HCT116 (cell line): ENCODE data around the gene SAE1. TPM values are rescaled to one million over a fixed set of nuclear protein-coding genes. Genes with fewer than 3 reads are reported as not detected.

Experiments used
- ATAC-seq: fragments of 200-7000 bp; cut with Tn5 transposase; 2 replicates; pipeline ENCODE4 v1.9.1; 2020; ENCODE audit warnings: mild to moderate bottlenecking, moderate library complexity
- BruUV-seq: library from RNA; stranded (reverse); fragments of 400-500 nt; replicated peaks from 2 replicates; lab custom pipeline; 2021; lab: Mats Ljungman, UMichigan
- CTCF ChIA-PET: fragments of 300-600 bp; sonication (Branson Sonifier 250); formaldehyde crosslinking; loops from one replicate; lab custom pipeline; 2021; ENCODE audit warnings: antibody characterized with exemption; lab: Charles Lee
- POLR2A ChIA-PET: fragments of 300-600, 350-600 bp; sonication (Branson Sonifier 250); formaldehyde crosslinking; loops from one replicate; lab custom pipeline; 2021; ENCODE audit warnings: antibody characterized with exemption; lab: Charles Lee
- RAD21 ChIA-PET, 2 experiments: fragments of 300-600 bp; sonication (Branson Sonifier 250); formaldehyde crosslinking; loops; one replicate each; lab custom pipeline; 2023; ENCODE audit warnings: low total read pairs in 2 of 2; ENCODE audit not compliant: uncharacterized antibody in 2 of 2, unreplicated experiment in 2 of 2, low non-redundant PET in 1 of 2; lab: Charles Lee
- DNase-seq: peaks from one replicate; pipeline ENCODE4 v3.0.0-alpha.2; 2010; ENCODE audit warnings: low read depth, low spot score
- H2AFZ ChIP-seq: fragments of 200-600 bp; shearing (Covaris generic), sonication (generic); 2 replicates; pipeline ENCODE4 v1.6.1; 2017; ENCODE audit warnings: low read depth, mixed run types, mixed read lengths, antibody characterized with exemption, low read length; ENCODE audit not compliant: poor library complexity, severe bottlenecking
- H3K27ac ChIP-seq: 2 replicates; pipeline ENCODE4 v1.5.1; 2012; ENCODE audit warnings: low read depth, low read length
- H3K27me3 ChIP-seq: fragments of 200-600 bp; sonication (generic); 2 replicates; pipeline ENCODE4 v1.6.1; 2016; ENCODE audit warnings: mixed run types, low read length, mixed read lengths; ENCODE audit not compliant: insufficient read depth
- H3K36me3 ChIP-seq, 2 experiments: fragments of 200-500 bp in 1 of 2; fragments of 200-600 bp in 1 of 2; sonication (Bioruptor generic) in 1 of 2; sonication (generic) in 1 of 2; 2 replicates each; pipeline versions ENCODE4 v1.5.1 to v1.6.1; 2014 to 2016; ENCODE audit warnings: low read length in 2 of 2, inconsistent platforms in 1 of 2, mixed read lengths in 1 of 2, mixed run types in 1 of 2; ENCODE audit not compliant: insufficient read depth in 2 of 2, control insufficient read depth in 1 of 2
- H3K4me1 ChIP-seq, 2 experiments: fragments of 200-600 bp in 1 of 2; sonication (generic) in 1 of 2; 2 replicates each; pipeline versions ENCODE4 v1.5.1 to v1.6.1; 2012 to 2017; ENCODE audit warnings: low read length in 2 of 2, inconsistent platforms in 1 of 2, mild to moderate bottlenecking in 1 of 2, mixed read lengths in 1 of 2, mixed run types in 1 of 2, moderate library complexity in 1 of 2; ENCODE audit not compliant: insufficient read depth in 2 of 2, control insufficient read depth in 1 of 2
- H3K4me2 ChIP-seq: fragments of 200-600 bp; sonication (generic); 2 replicates; pipeline ENCODE4 v1.6.1; 2017; ENCODE audit warnings: mixed run types, low read length, mixed read lengths
- H3K4me3 ChIP-seq, 2 experiments: fragments of 200-600 bp in 1 of 2; sonication (generic) in 1 of 2; replicated peaks in 1 of 2; 2 replicates each; pipeline ENCODE4 v1.5.1; 2011 to 2016; ENCODE audit warnings: low read length in 2 of 2, control low read depth in 1 of 2, low read depth in 1 of 2, mild to moderate bottlenecking in 1 of 2, mixed read lengths in 1 of 2, mixed run types in 1 of 2
- H3K79me2 ChIP-seq: fragments of 200-600 bp; sonication (generic); 2 replicates; pipeline ENCODE4 v1.6.1; 2017; ENCODE audit warnings: mild to moderate bottlenecking, mixed run types, low read length, moderate library complexity, mixed read lengths; ENCODE audit not compliant: insufficient read depth
- H3K9ac ChIP-seq: fragments of 200-600 bp; sonication (generic); 2 replicates; pipeline ENCODE4 v1.6.1; 2016; ENCODE audit warnings: low read length, mixed read lengths
- H3K9me2 ChIP-seq: fragments of 200-600 bp; sonication (generic), shearing (Covaris generic); 2 replicates; pipeline ENCODE4 v1.6.1; 2017; ENCODE audit warnings: mixed run types, mild to moderate bottlenecking, moderate library complexity; ENCODE audit not compliant: insufficient read depth
- H3K9me3 ChIP-seq, 2 experiments: fragments of 200-500 bp in 1 of 2; fragments of 200-600 bp in 1 of 2; sonication (Bioruptor generic) in 1 of 2; sonication (generic) in 1 of 2; 2 replicates each; pipeline ENCODE4 v1.6.1; 2014 to 2017; ENCODE audit warnings: low read length in 2 of 2, mixed read lengths in 2 of 2, inconsistent platforms in 1 of 2, low read depth in 1 of 2, mild to moderate bottlenecking in 1 of 2, mixed run types in 1 of 2, moderate library complexity in 1 of 2; ENCODE audit not compliant: control insufficient read depth in 1 of 2, insufficient read depth in 1 of 2
- H4K20me1 ChIP-seq: fragments of 200-600 bp; sonication (generic), shearing (Covaris generic); 2 replicates; pipeline ENCODE4 v1.6.1; 2017; ENCODE audit warnings: mixed run types, mild to moderate bottlenecking, moderate library complexity; ENCODE audit not compliant: insufficient read depth
- EGR1 ChIP-seq: IDR thresholded peaks from 2 replicates; pipeline ENCODE4 v1.6.1; 2012; ENCODE audit warnings: low read depth
- EZH2phosphoT487 ChIP-seq: fragments of 200-600 bp; IDR thresholded peaks from 2 replicates; pipeline ENCODE4 v1.6.1; 2018; ENCODE audit warnings: antibody characterized with exemption, borderline replicate concordance
- FOSL1 ChIP-seq: IDR thresholded peaks from 2 replicates; pipeline ENCODE4 v1.6.1; 2012; ENCODE audit warnings: low read depth
- POLR2A ChIP-seq: IDR thresholded peaks from 2 replicates; pipeline ENCODE4 v1.7.0; 2011; ENCODE audit warnings: borderline replicate concordance; ENCODE audit not compliant: insufficient read depth, insufficient read length; ENCODE audit errors: extremely low read depth
- POLR2AphosphoS5 ChIP-seq: IDR thresholded peaks from 2 replicates; pipeline ENCODE4 v1.6.1; 2011; ENCODE audit warnings: mild to moderate bottlenecking, low read depth, low read length, moderate library complexity
- RAD21 ChIP-seq: IDR thresholded peaks from 2 replicates; pipeline ENCODE4 v1.6.1; 2012; ENCODE audit warnings: low read depth, mild to moderate bottlenecking
- SIN3A ChIP-seq: IDR thresholded peaks from 2 replicates; pipeline ENCODE4 v1.6.1; 2012; ENCODE audit warnings: low read depth
- SP1 ChIP-seq: IDR thresholded peaks from 2 replicates; pipeline ENCODE4 v1.6.1; 2012; ENCODE audit warnings: low read depth
- TCF7L2 ChIP-seq: IDR thresholded peaks from 2 replicates; pipeline ENCODE4 v1.7.0; 2011; ENCODE audit warnings: borderline replicate concordance, inconsistent platforms; ENCODE audit not compliant: insufficient read depth, insufficient read length; ENCODE audit errors: extremely low read depth
- ZFX ChIP-seq: fragments of 450-650 bp; IDR thresholded peaks from 2 replicates; pipeline ENCODE4 v1.6.1; 2017
- ZNF274 ChIP-seq: fragments of 200-500 bp; sonication (Bioruptor generic); IDR thresholded peaks from 2 replicates; pipeline ENCODE4 v1.6.1; 2014; ENCODE audit warnings: mild to moderate bottlenecking, low read depth, low read length, inconsistent platforms
- intact Hi-C: fragments of 100-400 bp; cut with micrococcal nuclease; formaldehyde crosslinking; loops from 2 replicates; pipeline ENCODE4 v1.10.0; 2022
- total RNA-seq: library from RNA; stranded (reverse); gene quantifications from one replicate; pipeline ENCODE4 v1.2.1, GENCODE V29; 2021; ENCODE audit not compliant: unreplicated experiment
- TF ChIP-seq, protein P1 (sequence below): IDR thresholded peaks from 2 replicates; pipeline ENCODE4 v1.6.1; 2012
- TF ChIP-seq, protein P2 (sequence below): IDR thresholded peaks from 2 replicates; pipeline ENCODE4 v1.6.1; 2012
- TF ChIP-seq, protein P3 (sequence below), 3 experiments: fragments of 200-600 bp in 1 of 3; sonication (generic) in 1 of 3; IDR thresholded peaks in 2 of 3; conservative IDR thresholded peaks in 1 of 3; 2 replicates each; pipeline ENCODE4 v1.5.1; 2012 to 2017; ENCODE audit warnings: low read depth in 2 of 3, low read length in 2 of 3, antibody characterized with exemption in 1 of 3, borderline replicate concordance in 1 of 3, control low read depth in 1 of 3, mild to moderate bottlenecking in 1 of 3, mixed read lengths in 1 of 3, mixed run types in 1 of 3, moderate library complexity in 1 of 3; ENCODE audit not compliant: insufficient read depth in 1 of 3
- TF ChIP-seq, protein P4 (sequence below): IDR thresholded peaks from 2 replicates; pipeline ENCODE4 v1.6.1; 2012; ENCODE audit warnings: low read depth

Gene SAE1
- total RNA-seq, 1 experiment from 2014 or later = 213 TPM

DNA sequence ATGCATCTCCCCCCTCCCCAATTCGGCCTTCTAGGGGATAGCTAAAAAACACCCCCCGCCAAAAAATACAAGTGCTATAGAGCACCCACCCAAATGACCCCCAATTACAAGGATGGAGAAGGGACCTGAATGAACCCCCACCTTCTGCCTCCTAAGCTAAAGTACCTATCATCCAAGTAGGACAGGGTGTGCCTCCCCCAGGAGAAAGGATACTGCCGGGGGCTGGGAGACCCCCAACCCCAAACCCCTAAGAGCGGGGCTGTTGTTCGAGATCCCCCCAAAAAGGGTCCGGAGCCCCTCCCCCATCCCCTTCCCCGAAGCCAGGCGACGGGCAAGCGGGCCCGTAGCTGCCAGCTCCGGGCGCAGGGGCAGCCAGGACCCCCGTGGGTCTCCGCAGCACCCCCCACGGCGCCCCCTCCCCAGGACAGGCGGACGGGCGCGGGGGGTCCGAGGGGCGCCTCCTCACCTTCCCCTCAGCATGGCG lies 18.9 kb upstream of the SAE1 start:
- H3K4me3 ChIP-seq = peak overlapping the region; percentile 87 to 94
- TF ChIP-seq ZNF274 (no peak), POLR2A (no peak), SIN3A (no peak), FOSL1 (no peak), ZFX (no peak), POLR2AphosphoS5 (no peak), EZH2phosphoT487 (no peak), EGR1 (no peak), RAD21 (no peak), SP1 (no peak), TCF7L2 (no peak)
- TF ChIP-seq, protein P1, sequence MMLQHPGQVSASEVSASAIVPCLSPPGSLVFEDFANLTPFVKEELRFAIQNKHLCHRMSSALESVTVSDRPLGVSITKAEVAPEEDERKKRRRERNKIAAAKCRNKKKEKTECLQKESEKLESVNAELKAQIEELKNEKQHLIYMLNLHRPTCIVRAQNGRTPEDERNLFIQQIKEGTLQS = no peak
- TF ChIP-seq, protein P2, sequence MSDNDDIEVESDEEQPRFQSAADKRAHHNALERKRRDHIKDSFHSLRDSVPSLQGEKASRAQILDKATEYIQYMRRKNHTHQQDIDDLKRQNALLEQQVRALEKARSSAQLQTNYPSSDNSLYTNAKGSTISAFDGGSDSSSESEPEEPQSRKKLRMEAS = no peak
- TF ChIP-seq, protein P3, sequence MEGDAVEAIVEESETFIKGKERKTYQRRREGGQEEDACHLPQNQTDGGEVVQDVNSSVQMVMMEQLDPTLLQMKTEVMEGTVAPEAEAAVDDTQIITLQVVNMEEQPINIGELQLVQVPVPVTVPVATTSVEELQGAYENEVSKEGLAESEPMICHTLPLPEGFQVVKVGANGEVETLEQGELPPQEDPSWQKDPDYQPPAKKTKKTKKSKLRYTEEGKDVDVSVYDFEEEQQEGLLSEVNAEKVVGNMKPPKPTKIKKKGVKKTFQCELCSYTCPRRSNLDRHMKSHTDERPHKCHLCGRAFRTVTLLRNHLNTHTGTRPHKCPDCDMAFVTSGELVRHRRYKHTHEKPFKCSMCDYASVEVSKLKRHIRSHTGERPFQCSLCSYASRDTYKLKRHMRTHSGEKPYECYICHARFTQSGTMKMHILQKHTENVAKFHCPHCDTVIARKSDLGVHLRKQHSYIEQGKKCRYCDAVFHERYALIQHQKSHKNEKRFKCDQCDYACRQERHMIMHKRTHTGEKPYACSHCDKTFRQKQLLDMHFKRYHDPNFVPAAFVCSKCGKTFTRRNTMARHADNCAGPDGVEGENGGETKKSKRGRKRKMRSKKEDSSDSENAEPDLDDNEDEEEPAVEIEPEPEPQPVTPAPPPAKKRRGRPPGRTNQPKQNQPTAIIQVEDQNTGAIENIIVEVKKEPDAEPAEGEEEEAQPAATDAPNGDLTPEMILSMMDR (IDR thresholded peaks at IDR 0.05 in 2 of 3, conservative IDR thresholded peaks at IDR 0.05 in 1 of 3; ENCODE audit: borderline replicate concordance in 1 of 3, insufficient read depth in 1 of 3, low read depth in 2 of 3, low read length in 2 of 3) = no peak
- TF ChIP-seq, protein P4, sequence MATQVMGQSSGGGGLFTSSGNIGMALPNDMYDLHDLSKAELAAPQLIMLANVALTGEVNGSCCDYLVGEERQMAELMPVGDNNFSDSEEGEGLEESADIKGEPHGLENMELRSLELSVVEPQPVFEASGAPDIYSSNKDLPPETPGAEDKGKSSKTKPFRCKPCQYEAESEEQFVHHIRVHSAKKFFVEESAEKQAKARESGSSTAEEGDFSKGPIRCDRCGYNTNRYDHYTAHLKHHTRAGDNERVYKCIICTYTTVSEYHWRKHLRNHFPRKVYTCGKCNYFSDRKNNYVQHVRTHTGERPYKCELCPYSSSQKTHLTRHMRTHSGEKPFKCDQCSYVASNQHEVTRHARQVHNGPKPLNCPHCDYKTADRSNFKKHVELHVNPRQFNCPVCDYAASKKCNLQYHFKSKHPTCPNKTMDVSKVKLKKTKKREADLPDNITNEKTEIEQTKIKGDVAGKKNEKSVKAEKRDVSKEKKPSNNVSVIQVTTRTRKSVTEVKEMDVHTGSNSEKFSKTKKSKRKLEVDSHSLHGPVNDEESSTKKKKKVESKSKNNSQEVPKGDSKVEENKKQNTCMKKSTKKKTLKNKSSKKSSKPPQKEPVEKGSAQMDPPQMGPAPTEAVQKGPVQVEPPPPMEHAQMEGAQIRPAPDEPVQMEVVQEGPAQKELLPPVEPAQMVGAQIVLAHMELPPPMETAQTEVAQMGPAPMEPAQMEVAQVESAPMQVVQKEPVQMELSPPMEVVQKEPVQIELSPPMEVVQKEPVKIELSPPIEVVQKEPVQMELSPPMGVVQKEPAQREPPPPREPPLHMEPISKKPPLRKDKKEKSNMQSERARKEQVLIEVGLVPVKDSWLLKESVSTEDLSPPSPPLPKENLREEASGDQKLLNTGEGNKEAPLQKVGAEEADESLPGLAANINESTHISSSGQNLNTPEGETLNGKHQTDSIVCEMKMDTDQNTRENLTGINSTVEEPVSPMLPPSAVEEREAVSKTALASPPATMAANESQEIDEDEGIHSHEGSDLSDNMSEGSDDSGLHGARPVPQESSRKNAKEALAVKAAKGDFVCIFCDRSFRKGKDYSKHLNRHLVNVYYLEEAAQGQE = no peak
- TF ChIP-seq, all 23 proteins: peak for 0
- Histone ChIP-seq H3K9me2 (no peaks in the 10 kb centered on the region), H4K20me1 (no peaks in the 10 kb centered on the region), H3K27me3 (no peaks in the 10 kb centered on the region), H3K9ac (peak overlapping the region; percentile 100), H3K4me2 (peak overlapping the region; percentile 81), H2AFZ (no peak overlapping the region), H3K36me3 (peaks cover 2 to 12% of the 10 kb centered on the region in 2 experiments; a peak in 1 of 4 replicates), H3K9me3 (no peaks in the 10 kb centered on the region), H3K4me1 (peaks cover 15 to 47% of the 10 kb centered on the region in 2 experiments), H3K79me2 (peaks cover 34% of the 10 kb centered on the region), H3K27ac (peak overlapping the region; percentile 100)
- ChIA-PET CTCF (no interaction called here), POLR2A (interaction anchor here (2.2 kb wide), 1 partner anchor 31 kb away, joined by 13 read pairs; no protein-coding TSS in a partner anchor), RAD21 (interaction anchor here in 1 of 2 experiments (0.6 kb wide), 1 partner anchor 126 kb away, joined by 3 read pairs; no protein-coding TSS in a partner anchor)
- intact Hi-C loops = loop anchor here (1.0 kb wide), 1 partner anchor 15 kb away; no protein-coding TSS in a partner anchor
- ATAC-seq (no peak), DNase-seq (no peak)
- no TSS peak for BruUV-seq
